Fibroblast of lung (primary cell): Measurements from ENCODE around the gene GRK5.

ENCODE experiments used
- CTCF ChIP-seq, 2 donors: IDR thresholded peaks in 1 of 2; conservative IDR thresholded peaks in 1 of 2; 1 replicate in 1 of 2; 2 replicates in 1 of 2; pipeline ENCODE4 v1.5.1; 2011 to 2012; ENCODE audit warnings: low read length in 2 of 2, control low read depth in 1 of 2, inconsistent platforms in 1 of 2, low read depth in 1 of 2, mild to moderate bottlenecking in 1 of 2
- EZH2 ChIP-seq: IDR thresholded peaks from 2 replicates; pipeline ENCODE4 v1.5.1; 2012; ENCODE audit warnings: low read length, control low read depth, mild to moderate bottlenecking; ENCODE audit errors: missing control alignments

GRCh38 chr10:119247550-119247894, 40.2 kb downstream of the GRK5 start:
- TF ChIP-seq CTCF (conservative IDR thresholded peaks at IDR 0.05 in 1 of 2, IDR thresholded peaks at IDR 0.05 in 1 of 2; ENCODE audit: low read depth in 1 of 2, low read length in 2 of 2) (no peak), EZH2 (no peak)
